Measurements from ENCODE around the gene PLOD1.

Gene PLOD1

DNA sequence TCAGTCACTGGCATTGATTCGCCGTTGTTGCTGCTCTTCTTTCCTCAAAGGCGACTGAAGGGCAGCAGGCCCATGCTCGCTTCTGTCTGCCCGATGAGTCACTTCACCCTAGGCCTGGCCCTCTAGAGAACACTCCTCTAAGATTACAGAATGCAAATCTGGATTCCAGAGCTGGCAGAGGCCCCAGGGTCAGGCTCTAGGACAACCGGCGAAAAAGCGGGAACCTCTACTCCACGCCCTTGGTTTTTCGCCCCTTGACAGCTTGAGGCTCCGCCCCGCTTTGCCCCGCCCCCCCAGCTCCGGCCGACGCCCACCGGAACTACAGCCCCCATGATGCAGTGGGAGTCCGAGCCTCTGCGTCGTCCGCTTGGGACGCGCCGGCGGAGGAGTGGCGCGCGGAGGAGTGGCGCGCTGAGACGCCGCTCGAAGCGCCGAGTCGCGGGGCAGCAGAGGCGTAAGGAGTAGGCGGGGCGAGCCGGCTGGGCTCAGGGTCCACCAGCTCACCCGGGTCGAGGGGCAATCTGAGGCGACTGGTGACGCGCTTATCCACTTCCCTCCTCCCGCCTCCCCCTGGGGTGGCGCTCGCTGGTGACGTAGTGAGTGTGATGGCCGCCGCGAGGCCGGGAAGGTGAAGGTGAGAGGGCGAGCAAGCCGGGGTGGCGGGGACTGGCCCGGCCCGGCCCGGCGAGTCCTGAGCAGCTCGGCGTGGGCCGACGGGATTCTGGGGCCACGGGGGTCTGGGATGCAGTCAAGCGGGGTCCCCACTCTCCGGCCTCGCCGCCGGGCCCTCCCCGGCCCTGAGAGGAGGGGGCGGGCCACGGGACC, 45.5 kb downstream of the PLOD1 start, which contains the start of gene MFN2:
MFN2 (plus strand) TSS at position 594 of the 825 bp plus-strand sequence. CDS start 8,725 bp downstream, outside the sequence.
- DNase-seq = peak; percentile 98

GRCh38 chr1:11980676-11980972, 46.1 kb downstream of the PLOD1 start:
- no peak for DNase-seq

GRCh38 chr1:11981378-11982009, 47.0 kb downstream of the PLOD1 start:
- DNase-seq = no peak

DNA sequence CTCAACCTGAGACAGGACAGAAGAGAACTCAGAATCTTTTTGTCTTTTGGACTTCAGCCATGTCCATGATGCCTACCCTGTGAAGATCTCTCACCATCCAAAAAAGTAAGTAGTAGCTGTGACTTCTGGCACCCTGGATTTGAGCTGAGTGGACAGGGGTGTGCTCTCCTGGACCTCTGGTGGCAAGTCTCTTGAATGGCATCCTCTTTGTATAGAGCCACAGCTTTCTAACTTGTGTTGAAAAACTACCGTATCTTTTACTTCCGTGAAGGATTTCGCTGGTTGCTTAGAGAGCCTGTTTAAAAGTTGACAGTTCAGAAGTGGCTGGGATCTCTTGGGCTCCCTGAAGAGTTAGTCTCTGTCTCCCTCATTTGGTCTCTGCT, 47.5 kb downstream of the PLOD1 start:
- no peak for DNase-seq

- no peak for DNase-seq
Measured at GRCh38 chr1:11984121-11984520, 49.6 kb downstream of the PLOD1 start.

GRCh38 chr1:11984576-11984975, 50.1 kb downstream of the PLOD1 start:
- no peak for DNase-seq

DNA sequence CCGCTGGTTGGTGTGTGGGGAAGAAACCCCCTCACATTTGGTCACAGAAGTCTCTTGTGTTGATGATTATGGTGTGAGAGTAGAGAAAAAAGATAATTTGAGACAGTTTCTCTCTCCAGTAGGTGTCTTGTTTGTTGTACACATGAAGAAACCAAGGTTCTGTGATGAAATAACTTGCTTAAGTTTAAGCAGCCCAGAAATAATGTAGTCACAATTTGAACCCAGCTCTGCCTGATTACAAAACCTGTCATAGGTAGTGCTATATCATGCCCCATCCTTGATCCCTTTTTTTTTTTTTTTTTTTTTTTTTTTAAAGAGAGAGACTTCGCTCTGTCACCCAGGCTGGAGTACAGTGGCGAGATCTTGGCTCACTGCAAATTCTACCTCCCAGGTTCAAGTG, 50.7 kb downstream of the PLOD1 start:
- DNase-seq = no peak

- no peak for DNase-seq
Measured at GRCh38 chr1:11985851-11986250, 51.3 kb downstream of the PLOD1 start.

DNA sequence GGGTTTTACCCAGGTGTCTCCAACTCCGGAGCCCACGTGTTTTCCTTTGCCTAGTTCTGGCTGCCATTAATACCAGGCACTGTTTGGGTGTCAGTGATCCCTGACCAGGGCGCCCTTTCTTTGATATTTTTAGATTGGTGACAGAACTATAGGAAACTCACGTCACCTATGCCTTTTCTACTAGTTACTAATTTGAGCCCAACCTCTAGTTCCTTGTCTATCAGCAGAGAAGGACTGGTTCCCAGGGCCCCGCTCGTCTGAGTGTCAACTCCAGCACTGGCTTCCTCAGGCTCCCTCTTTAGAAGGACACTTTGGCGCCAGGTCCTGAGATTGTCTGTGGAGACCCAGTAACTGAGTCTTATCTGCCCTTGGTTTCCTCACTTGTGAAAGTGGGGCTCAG, 55.2 kb downstream of the PLOD1 start:
- no peak for DNase-seq

DNA sequence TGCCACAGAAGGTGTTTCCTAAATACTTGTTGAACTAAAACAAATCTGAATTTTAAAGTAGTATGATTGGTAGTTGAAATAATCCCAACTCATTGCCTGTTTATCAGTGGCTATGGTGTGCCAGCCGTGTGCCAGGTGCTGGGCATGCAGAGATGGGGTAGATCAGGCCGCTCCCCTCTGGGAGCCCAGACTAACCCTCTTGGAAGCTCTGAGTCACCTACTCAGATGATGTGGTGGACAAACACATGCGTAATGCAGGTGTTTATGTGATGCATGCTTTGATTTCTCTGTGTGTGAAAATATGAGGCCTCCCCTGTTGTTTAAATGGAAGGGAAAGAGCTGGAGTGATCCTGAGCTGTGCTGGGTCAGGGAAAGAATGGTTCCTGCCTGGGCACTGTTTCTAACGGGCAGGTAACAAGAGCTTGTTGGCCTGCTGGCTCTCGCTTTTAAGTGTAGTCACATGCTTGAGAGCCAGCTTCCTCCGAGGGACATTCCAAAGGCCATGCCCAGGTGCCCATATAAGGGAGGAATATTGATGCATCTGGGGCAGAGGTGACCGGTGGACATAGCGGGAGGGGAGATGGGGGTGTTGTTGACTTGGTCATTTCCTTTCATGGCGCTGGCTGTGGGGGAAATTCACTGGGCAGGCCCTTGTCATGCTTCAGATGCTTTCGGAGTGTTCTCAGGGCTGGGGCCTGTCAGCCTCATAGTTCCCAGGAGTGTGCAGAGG, 56.0 kb downstream of the PLOD1 start:
- DNase-seq = no peak

DNA sequence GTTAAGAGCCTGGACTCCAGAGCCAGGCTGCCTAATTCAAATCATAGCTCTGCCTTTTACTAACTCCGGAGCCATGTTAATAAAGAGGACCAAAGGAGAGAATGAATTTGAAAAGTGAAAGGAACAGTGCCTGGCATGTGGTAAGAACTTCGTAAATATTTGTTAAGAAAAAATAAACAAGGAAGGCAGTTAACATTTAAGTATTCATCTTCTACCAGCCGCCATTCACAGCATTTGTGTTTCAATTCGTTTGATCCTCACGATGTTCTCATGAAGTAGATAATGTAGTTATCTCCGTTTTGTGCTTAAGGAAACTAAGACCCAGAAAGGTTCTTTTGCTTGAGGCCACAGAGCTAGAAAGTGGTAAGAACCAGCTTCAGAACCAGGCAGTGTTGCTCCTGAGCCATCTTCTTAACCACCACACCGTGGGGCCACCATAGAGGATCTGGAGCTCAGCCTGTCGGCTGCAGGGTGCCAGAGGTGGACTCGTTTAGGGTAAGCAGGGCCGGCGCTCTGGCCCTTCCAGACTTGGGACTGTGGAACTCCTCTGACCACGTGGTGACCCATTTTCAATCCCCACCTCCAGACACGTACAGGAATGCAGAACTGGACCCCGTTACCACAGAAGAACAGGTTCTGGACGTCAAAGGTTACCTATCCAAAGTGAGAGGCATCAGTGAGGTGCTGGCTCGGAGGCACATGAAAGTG, 57.6 kb downstream of the PLOD1 start:
- no peak for DNase-seq

- DNase-seq = no peak
Measured at GRCh38 chr1:11997081-11997850, 62.7 kb downstream of the PLOD1 start.

GRCh38 chr1:11998636-11999035, 64.1 kb downstream of the PLOD1 start:
- DNase-seq = no peak

- DNase-seq = no peak
Measured at GRCh38 chr1:11999236-11999635, 64.7 kb downstream of the PLOD1 start.

- DNase-seq = peak; percentile 23
Measured at GRCh38 chr1:12001249-12001917, 66.9 kb downstream of the PLOD1 start.

GRCh38 chr1:12001996-12002493, 67.5 kb downstream of the PLOD1 start:
- DNase-seq = no peak

- no peak for DNase-seq
Measured at GRCh38 chr1:12003762-12004161, 69.2 kb downstream of the PLOD1 start.

GRCh38 chr1:12005488-12006166, 71.1 kb downstream of the PLOD1 start:
- DNase-seq = no peak

GRCh38 chr1:12006167-12006921, 71.8 kb downstream of the PLOD1 start:
- DNase-seq = no peak

- DNase-seq = no peak
Measured at GRCh38 chr1:12007204-12007603, 72.7 kb downstream of the PLOD1 start.
